Muscle of leg (tissue), 11 donors: ENCODE results near the gene NKIRAS2. TPM values are rescaled to one million over a fixed set of nuclear protein-coding genes. Genes with fewer than 3 reads are reported as not detected.

Experiments used
- DNase-seq: peaks from one replicate; pipeline ENCODE4 v3.0.0; 2013
- H3K27ac ChIP-seq: one replicate; pipeline ENCODE4 v1.5.1; 2013; ENCODE audit warnings: mild to moderate bottlenecking, low read length, control low read depth
- H3K27me3 ChIP-seq: one replicate; pipeline ENCODE4 v1.6.1; 2013; ENCODE audit warnings: low read length; ENCODE audit not compliant: control insufficient read depth, insufficient read depth
- H3K36me3 ChIP-seq: one replicate; pipeline ENCODE4 v1.6.1; 2013; ENCODE audit warnings: low read length; ENCODE audit not compliant: control insufficient read depth, insufficient read depth
- H3K4me1 ChIP-seq: one replicate; pipeline ENCODE4 v1.6.1; 2013; ENCODE audit warnings: low read length; ENCODE audit not compliant: control insufficient read depth, insufficient read depth
- H3K4me3 ChIP-seq: one replicate; pipeline ENCODE4 v1.5.1; 2013; ENCODE audit warnings: low read length, control low read depth
- H3K9me3 ChIP-seq: replicated peaks from 2 replicates; pipeline ENCODE4 v1.6.1; 2013; ENCODE audit warnings: low read depth, low read length; ENCODE audit not compliant: control insufficient read depth
- WGBS: methylation state at CpG from one replicate; pipeline ENCODE4 v1.1.5; 2013; ENCODE audit warnings: missing lambda C conversion rate; ENCODE audit not compliant: insufficient coverage; 5-methylcytosine and 5-hydroxymethylcytosine counted together
- polyA plus RNA-seq, 8 donors: library from polyadenylated mRNA; unstranded; fragments of 120-200 nt; gene quantifications; one replicate each; pipeline versions ENCODE4 v1.2.1 to v1.2.3, GENCODE V29; 2013; ENCODE audit warnings: inconsistent platforms in 1 of 8, low replicate concordance in 1 of 8; ENCODE audit not compliant: insufficient read length in 8 of 8, insufficient read depth in 1 of 8
- total RNA-seq: library from RNA; stranded (reverse); fragments of 120-200 nt; gene quantifications from one replicate; pipeline ENCODE4 v1.2.4, GENCODE V29; 2013

The NKIRAS2 gene
- total and polyA plus RNA-seq, 9 donors, result 35.0 to 55.8 (median 47.7) TPM

DNA sequence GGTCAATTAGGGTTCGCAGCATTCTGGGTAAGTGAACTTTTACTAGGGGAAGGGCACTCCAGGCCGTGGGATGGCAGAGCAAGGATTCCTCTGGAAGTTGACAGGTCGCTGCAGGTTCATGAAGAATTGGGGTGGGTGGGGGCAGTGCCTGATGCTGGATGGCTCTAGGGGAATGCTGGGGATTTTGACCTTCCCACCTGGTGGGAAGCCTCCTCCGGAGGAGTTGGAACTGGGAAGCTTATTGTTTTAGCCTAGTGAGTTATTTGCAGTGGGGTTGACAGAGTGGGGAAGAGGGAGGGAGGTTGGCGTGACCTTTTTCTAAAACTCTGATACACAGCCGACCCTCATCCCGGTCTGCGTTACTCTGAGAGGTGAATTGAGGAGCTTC is 31.1 kb downstream of the NKIRAS2 start:
- peaks cover 34% of the 10 kb centered on the region for H3K27me3 ChIP-seq
- WGBS, result 32% methylated on average over 4 of the region's 8 CpGs
- H3K4me3 ChIP-seq, result peak overlapping the region; percentile 27
- no peaks in the 10 kb centered on the region for H3K9me3 ChIP-seq
- DNase-seq, result no peak
- H3K36me3 ChIP-seq, result no peaks in the 10 kb centered on the region
- peaks cover 18% of the 10 kb centered on the region for H3K4me1 ChIP-seq
- no peak overlapping the region for H3K27ac ChIP-seq

DNA sequence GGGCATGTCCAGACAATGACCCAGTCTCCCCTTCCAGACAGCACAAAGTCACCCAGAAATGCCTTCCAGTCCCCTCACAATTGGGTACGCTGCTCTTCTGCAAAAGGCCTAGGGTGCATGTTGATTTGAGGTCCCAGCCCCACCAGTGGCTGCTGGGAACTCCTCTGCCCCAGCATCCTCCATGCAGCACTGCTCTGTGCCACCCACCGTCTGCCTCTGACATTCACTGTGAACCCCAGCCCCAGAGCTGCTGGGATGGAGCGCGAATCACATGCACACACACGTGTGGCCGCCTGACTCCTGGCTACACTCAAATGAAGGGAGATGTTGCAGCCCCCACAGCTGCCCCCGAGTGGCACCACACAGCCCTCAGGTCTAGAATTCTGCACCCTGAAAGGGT is 31.8 kb downstream of the NKIRAS2 start:
- H3K27me3 ChIP-seq, result peaks cover 36% of the 10 kb centered on the region
- H3K4me3 ChIP-seq, result no peak overlapping the region
- peaks cover 18% of the 10 kb centered on the region for H3K4me1 ChIP-seq
- H3K36me3 ChIP-seq, result no peaks in the 10 kb centered on the region
- no peak overlapping the region for H3K27ac ChIP-seq
- DNase-seq, result no peak
- 98% methylated on average over 6 of the region's 7 CpGs for WGBS
- H3K9me3 ChIP-seq, result no peaks in the 10 kb centered on the region

DNA sequence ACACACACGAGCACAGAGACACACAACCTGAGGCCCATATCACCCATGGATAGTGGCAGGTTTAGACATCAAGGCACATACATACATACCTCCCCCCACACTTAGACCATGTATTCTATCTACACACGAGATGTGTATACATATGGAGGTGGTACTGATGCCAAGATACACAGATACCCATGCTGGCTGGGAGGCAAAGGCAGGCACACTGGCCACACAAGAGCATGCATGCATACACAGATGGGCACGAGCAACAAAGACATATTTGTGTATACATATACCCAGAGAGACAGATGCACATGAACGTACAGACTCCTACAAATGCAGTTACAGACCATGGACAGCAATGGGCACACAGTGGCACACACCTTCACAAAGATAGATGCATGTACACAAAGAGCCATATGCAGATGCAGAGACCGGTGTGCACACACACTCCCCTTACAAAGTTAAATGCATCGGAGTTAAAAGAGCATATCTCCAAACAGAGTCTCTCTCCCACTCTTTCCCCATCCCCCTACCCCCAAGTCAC is 32.5 kb downstream of the NKIRAS2 start:
- no peaks in the 10 kb centered on the region for H3K36me3 ChIP-seq
- 79% methylated on average over 2 of the region's 6 CpGs for WGBS

DNA sequence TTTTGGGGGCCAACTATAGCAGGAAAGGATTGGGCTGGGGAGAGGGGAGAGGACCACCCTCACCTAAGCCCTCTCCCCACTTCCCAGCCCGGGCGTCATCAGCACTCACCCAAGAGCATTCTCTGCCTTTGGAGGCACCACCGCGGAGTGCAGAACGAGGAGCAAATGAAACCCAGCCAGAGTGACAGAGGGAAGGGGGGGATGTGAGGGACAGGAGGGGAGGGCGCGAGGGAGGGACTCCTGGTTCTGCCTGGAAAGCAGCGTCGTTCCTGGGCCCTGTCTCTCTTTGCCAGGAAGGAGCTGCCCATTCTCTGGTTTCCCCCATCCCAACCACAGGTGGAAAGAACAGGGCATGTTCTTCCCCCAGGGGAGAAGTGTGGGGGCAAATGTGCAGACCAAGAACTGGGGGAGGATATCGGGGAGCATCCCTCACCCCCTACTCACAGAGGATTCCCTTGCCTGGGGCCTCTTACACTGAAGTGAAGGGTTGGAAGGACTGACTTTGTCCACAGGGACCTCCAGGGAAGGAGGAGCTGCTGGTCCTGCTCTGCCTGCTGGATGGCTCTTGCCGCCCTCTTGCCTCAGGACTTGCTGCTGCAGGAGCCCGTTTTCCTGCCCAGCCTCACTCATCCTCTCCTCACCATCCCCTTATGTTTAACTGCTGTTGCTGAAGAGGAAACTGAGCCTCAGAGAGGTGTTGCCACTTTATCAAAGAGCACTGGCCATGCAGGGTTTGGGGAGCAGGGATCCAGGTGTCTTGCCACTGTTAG is 34.0 kb downstream of the NKIRAS2 start:
- Histone ChIP-seq H3K27ac (no peak overlapping the region), H3K4me1 (peaks cover 18% of the 10 kb centered on the region), H3K27me3 (peaks cover 36% of the 10 kb centered on the region), H3K4me3 (no peak overlapping the region), H3K9me3 (no peaks in the 10 kb centered on the region), H3K36me3 (no peaks in the 10 kb centered on the region)
- no CpG with 5 or more reads among the region's 12 CpGs for WGBS
- DNase-seq, result no peak

More for the DNA sequence above, 32.5 kb downstream of the NKIRAS2 start:
- DNase-seq, result no peak
- H3K27me3 ChIP-seq, result peaks cover 36% of the 10 kb centered on the region
- no peak overlapping the region for H3K27ac ChIP-seq
- peaks cover 18% of the 10 kb centered on the region for H3K4me1 ChIP-seq
- H3K4me3 ChIP-seq, result no peak overlapping the region
- H3K9me3 ChIP-seq, result no peaks in the 10 kb centered on the region

DNA sequence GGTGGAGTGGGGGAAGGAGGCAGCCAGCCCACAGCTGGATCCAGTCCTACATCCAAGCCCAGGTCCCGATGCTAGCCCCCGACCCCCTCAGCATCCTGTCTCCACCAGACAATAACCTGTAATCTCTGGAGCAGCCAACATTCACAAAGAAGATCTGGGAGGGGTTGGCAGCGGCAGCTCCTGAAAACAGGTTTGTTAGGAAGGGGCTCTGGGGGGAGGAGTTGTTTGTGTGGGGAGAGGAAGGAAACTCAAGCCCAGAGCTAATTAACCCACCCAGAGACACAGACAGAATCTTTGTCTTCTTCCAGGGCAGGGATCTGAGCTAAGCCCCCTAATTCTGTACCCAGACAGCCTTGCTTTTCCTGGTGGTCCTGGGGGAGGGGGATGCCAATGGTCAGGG is 35.1 kb downstream of the NKIRAS2 start:
- Histone ChIP-seq H3K9me3 (no peaks in the 10 kb centered on the region), H3K4me3 (no peak overlapping the region), H3K4me1 (peaks cover 11% of the 10 kb centered on the region), H3K27ac (no peak overlapping the region), H3K27me3 (peaks cover 36% of the 10 kb centered on the region), H3K36me3 (no peaks in the 10 kb centered on the region)
- WGBS, result no CpG with 5 or more reads among the region's 3 CpGs
- DNase-seq, result no peak

DNA sequence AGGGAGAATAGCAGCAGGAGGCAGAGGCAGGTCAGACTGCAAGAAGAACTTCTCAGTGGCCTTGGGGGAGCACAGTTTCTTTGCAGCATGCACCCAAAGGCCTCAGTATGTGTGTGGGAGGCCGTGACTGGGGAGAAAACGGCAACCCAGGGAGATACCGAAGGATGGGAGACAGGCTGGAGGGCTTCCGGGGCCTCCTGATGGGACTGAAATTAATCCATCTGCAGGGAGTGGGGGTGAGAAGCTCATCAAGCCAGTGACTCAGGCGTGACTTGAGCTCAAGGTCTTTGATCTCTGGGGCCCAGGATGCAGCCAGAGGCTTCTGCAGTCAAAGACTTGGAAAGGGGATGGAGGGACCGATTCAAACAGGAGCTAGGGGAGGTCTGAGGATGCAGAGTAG is 35.6 kb downstream of the NKIRAS2 start:
- no peak overlapping the region for H3K4me3 ChIP-seq
- no peaks in the 10 kb centered on the region for H3K36me3 ChIP-seq
- 35% methylated on average over 4 of the region's 6 CpGs for WGBS
- H3K27ac ChIP-seq, result no peak overlapping the region
- no peak for DNase-seq
- peaks cover 36% of the 10 kb centered on the region for H3K27me3 ChIP-seq
- H3K4me1 ChIP-seq, result peaks cover 9% of the 10 kb centered on the region
- H3K9me3 ChIP-seq, result no peaks in the 10 kb centered on the region

DNA sequence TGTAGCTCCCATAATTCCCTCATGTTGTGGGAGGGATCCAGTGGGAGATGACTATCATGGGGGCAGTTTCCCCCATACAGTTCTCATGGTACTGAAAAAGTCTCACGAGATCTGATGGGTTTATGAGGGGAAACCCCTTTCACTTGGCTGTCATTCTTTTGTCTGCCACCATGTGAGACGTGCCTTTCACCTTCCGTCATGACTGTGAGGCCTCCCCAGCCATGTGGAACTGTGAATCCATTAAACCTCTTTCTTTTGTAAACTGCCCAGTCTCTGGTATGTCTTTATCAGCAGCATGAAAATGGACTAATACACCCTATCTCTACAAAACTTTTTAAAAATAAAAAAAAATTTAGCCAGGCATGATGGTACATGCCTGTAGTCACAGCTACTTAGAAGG is 36.7 kb downstream of the NKIRAS2 start:
- WGBS, result no CpG with 5 or more reads among the region's 3 CpGs
- peaks cover 32% of the 10 kb centered on the region for H3K27me3 ChIP-seq

DNA sequence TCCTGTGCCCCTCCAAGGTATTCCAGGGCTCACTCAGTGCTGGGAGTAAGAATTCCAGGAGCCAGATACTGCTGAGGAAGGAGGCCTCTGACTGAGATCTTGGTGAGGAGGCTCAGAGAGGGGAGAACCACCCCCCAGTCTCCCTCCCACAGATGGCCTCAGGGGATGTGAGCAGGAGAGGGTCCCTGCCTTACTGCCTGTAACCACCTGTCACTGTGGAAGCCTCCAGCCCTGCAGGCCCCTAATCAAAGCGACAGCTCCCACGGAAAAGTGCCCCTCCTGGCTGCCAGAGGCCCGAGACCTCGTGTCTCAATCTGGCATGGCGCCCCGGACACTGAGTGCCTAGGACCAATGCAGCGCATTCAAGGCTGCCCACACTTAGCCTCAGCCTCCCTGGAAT is 38.2 kb downstream of the NKIRAS2 start:
- H3K27ac ChIP-seq, result no peak overlapping the region
- 58% methylated on average over 7 of the region's 7 CpGs for WGBS
- H3K36me3 ChIP-seq, result no peaks in the 10 kb centered on the region
- H3K9me3 ChIP-seq, result no peaks in the 10 kb centered on the region
- H3K27me3 ChIP-seq, result peaks cover 25% of the 10 kb centered on the region
- no peak overlapping the region for H3K4me3 ChIP-seq
- peaks cover 23% of the 10 kb centered on the region for H3K4me1 ChIP-seq
- DNase-seq, result no peak

More for the DNA sequence above, 36.7 kb downstream of the NKIRAS2 start:
- H3K4me3 ChIP-seq, result no peak overlapping the region
- no peaks in the 10 kb centered on the region for H3K36me3 ChIP-seq
- no peak overlapping the region for H3K27ac ChIP-seq
- peaks cover 9% of the 10 kb centered on the region for H3K4me1 ChIP-seq
- DNase-seq, result no peak
- no peaks in the 10 kb centered on the region for H3K9me3 ChIP-seq

DNA sequence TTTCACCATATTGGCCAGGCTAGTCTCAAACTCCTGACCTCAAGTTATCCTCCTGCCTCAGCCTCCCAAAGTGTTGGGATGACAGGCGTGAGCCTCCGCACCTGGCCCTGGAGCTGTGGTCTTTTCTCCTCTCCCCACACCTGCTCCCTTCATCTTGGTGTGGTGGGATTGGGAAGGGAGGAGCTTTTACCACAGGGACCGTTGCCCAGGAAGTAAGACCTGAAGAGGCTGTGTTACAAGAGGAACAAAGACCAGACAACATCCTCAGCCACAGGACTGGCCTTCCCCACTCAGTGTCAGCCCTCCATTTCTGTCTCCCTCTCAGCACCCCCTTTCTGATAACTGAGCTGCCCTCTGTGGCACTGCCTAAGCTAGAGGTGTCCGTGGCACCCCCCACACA is 39.9 kb downstream of the NKIRAS2 start:
- no peak for DNase-seq
- Histone ChIP-seq H3K27me3 (peaks cover 11% of the 10 kb centered on the region), H3K9me3 (no peaks in the 10 kb centered on the region), H3K4me3 (no peak overlapping the region), H3K36me3 (no peaks in the 10 kb centered on the region), H3K27ac (no peak overlapping the region), H3K4me1 (peaks cover 28% of the 10 kb centered on the region)
- 67% methylated on average over 1 of the region's 4 CpGs for WGBS

DNA sequence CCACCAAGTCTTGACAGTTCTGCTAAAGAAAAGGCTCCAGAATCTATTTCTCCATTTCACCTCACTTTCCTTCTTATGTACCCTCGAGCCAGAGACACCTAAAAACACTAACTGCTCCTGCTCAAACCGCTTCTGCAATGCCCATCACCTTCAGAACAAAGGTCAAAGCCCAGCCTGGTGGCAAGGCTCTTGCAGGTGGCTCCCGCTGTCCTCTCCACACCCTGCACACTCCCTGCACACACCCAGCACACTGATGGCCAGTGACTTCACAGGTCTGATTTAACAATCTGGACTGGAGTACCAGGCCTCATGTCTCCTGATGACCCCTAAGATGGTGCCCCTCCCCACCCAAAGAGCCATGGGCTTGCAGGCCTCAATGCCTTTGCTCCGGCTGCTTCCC is 40.3 kb downstream of the NKIRAS2 start:
- H3K4me1 ChIP-seq, result peaks cover 28% of the 10 kb centered on the region
- WGBS, result 76% methylated on average over 4 of the region's 4 CpGs
- peaks cover 7% of the 10 kb centered on the region for H3K27me3 ChIP-seq
- DNase-seq, result no peak
- no peaks in the 10 kb centered on the region for H3K9me3 ChIP-seq
- H3K4me3 ChIP-seq, result no peak overlapping the region
- no peak overlapping the region for H3K27ac ChIP-seq
- H3K36me3 ChIP-seq, result no peaks in the 10 kb centered on the region
